Suprapubic skin (tissue), 4 donors: Measurements from ENCODE around the gene ASB18.

Experiments
- EP300 ChIP-seq: sonication (generic); formaldehyde crosslinking; IDR thresholded peaks from one replicate; pipeline ENCODE4 v1.6.1; 2017; ENCODE audit warnings: antibody characterized with exemption
- POLR2A ChIP-seq, 2 donors: fragments of 450-650 bp; IDR thresholded peaks; one replicate each; pipeline ENCODE4 v1.6.1; 2017; ENCODE audit warnings: antibody characterized with exemption in 2 of 2, mild to moderate bottlenecking in 2 of 2, moderate library complexity in 2 of 2
- POLR2AphosphoS5 ChIP-seq, 3 donors: sonication (generic); formaldehyde crosslinking; IDR thresholded peaks; one replicate each; pipeline ENCODE4 v1.6.1; 2017; ENCODE audit warnings: antibody characterized with exemption in 3 of 3
- TF ChIP-seq, protein P1 (sequence below), 2 donors: fragments of 200-600 bp in 1 of 2; fragments of 450-650 bp in 1 of 2; sonication (generic) in 1 of 2; IDR thresholded peaks; one replicate each; pipeline ENCODE4 v1.5.1; 2016 to 2019; ENCODE audit warnings: antibody characterized with exemption in 2 of 2, mild to moderate bottlenecking in 1 of 2, moderate library complexity in 1 of 2

DNA sequence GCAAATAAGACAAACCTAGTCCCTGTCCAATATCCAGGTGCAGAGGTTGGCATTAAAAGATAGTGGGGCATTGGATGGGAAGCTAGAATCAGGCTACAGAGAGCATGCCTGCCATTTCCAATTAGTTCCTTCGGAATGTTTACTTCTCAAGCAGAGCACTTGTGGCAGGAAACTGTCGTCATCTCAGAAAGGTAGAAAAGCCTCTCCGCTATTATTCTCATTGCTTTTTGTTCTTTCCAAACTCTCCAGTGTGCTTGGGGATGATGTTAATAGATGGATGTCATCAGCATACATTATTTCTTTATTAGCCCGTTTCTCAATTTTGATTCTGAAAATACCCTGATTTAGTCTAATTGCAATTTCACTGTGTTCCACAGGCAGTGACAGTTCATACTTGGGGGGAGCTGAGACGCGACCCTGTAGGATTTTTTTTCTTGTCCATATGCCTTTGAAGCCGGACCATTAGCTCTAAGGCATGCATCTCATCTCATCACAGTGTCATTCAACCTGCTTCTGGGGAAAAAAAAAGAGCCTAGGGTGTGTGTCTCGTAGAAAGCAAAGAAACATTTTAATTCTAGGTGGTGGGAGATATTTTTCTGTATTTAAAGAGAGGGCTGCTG is 7.7 kb downstream of the ASB18 start:
- TF ChIP-seq POLR2A (IDR thresholded peaks at IDR 0.05) (no peak), POLR2AphosphoS5 (IDR thresholded peaks at IDR 0.05) (no peak), EP300 (no peak)
- TF ChIP-seq, protein P1, sequence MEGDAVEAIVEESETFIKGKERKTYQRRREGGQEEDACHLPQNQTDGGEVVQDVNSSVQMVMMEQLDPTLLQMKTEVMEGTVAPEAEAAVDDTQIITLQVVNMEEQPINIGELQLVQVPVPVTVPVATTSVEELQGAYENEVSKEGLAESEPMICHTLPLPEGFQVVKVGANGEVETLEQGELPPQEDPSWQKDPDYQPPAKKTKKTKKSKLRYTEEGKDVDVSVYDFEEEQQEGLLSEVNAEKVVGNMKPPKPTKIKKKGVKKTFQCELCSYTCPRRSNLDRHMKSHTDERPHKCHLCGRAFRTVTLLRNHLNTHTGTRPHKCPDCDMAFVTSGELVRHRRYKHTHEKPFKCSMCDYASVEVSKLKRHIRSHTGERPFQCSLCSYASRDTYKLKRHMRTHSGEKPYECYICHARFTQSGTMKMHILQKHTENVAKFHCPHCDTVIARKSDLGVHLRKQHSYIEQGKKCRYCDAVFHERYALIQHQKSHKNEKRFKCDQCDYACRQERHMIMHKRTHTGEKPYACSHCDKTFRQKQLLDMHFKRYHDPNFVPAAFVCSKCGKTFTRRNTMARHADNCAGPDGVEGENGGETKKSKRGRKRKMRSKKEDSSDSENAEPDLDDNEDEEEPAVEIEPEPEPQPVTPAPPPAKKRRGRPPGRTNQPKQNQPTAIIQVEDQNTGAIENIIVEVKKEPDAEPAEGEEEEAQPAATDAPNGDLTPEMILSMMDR (IDR thresholded peaks at IDR 0.05) = no peak
